ENCODE measurements around the gene JPH4. TPM values are rescaled to one million over a fixed set of nuclear protein-coding genes. Genes with fewer than 3 reads are reported as not detected.
"Not testable (repeated sequence)": the region's sequence is repeated elsewhere in the genome, so short reads cannot be mapped to it uniquely, and the experiment has no call there.

The JPH4 gene
- total RNA-seq, 5 donors from 2014 or later (not counting 1 experiment from before 2014, with no cell fraction given) = 0.10 to 0.13 TPM; not detected in 3

GRCh38 chr14:23609411-23610089 is 31.0 kb upstream of the JPH4 start:
- peaks cover 35 to 42% (median 37%) of the 10 kb centered on the region in 3 donors for H3K4me1 Mint-ChIP-seq
- H3K36me3 ChIP-seq (ENCODE audit: control insufficient read depth in 2 of 2, extremely low read depth in 1 of 2, insufficient read depth in 1 of 2, low read length in 1 of 2); H3K36me3 Mint-ChIP-seq; H3K27me3 Mint-ChIP-seq; H3K9me3 Mint-ChIP-seq; H3K27me3 ChIP-seq (replicated peaks in 1 of 2; ENCODE audit: control insufficient read depth in 2 of 2, extremely low read depth in 1 of 2, insufficient read depth in 2 of 2, low read length in 1 of 2); H3K9me3 ChIP-seq; ATAC-seq (replicated peaks in 1 of 4); H3K4me3 ChIP-seq (ENCODE audit: control insufficient read depth in 1 of 2, extremely low read depth in 1 of 2, low read length in 1 of 2); DNase-seq: not testable (repeated sequence)
- WGBS (ENCODE audit: insufficient coverage) = 94% methylated on average over 2 of the region's 7 CpGs
- ChIA-PET POLR2A (interaction anchor here in 1 of 2 donors (0.6 kb wide), 1 partner anchor 23 kb away, joined by 3 read pairs; no protein-coding TSS in a partner anchor), CTCF (interaction anchor here (0.7 to 3.1 kb wide), 2 partner anchors 22 to 312 kb away, joined by 4 to 16 read pairs; no protein-coding TSS in a partner anchor)
- peak overlapping the region; percentile 99 to 100 for H3K27ac Mint-ChIP-seq
- Histone ChIP-seq H3K4me1 (ENCODE audit: control insufficient read depth in 1 of 2, extremely low read depth in 1 of 2, insufficient read depth in 2 of 2, low read length in 2 of 2) (peaks cover 13 to 25% of the 10 kb centered on the region in 2 experiments), H3K27ac (ENCODE audit: low read length) (peak overlapping the region; percentile 78)
- H3K4me3 Mint-ChIP-seq = peak overlapping the region in 1 of 3 donors; percentile 68

- H3K36me3 Mint-ChIP-seq = no peaks in the 10 kb centered on the region
- H3K4me3 ChIP-seq (ENCODE audit: control insufficient read depth in 1 of 2, extremely low read depth in 1 of 2, low read length in 1 of 2) = no peak overlapping the region
- ATAC-seq (replicated peaks in 1 of 4) (no peak), DNase-seq (no peak)
- H3K4me1 Mint-ChIP-seq = peaks cover 35 to 42% (median 37%) of the 10 kb centered on the region in 3 donors
- no peaks in the 10 kb centered on the region for H3K27me3 ChIP-seq (replicated peaks in 1 of 2; ENCODE audit: control insufficient read depth in 2 of 2, extremely low read depth in 1 of 2, insufficient read depth in 2 of 2, low read length in 1 of 2)
- CTCF ChIA-PET = interaction anchor here in 1 of 2 donors (0.7 kb wide), 1 partner anchor 313 kb away, joined by 4 read pairs; no protein-coding TSS in a partner anchor
- 100% methylated on average over 2 of the region's 3 CpGs for WGBS (ENCODE audit: insufficient coverage)
- peaks cover 0 to 5% (median 0%) of the 10 kb centered on the region in 3 donors for H3K9me3 Mint-ChIP-seq
- H3K9me3 ChIP-seq = no peaks in the 10 kb centered on the region
- H3K36me3 ChIP-seq (ENCODE audit: control insufficient read depth in 2 of 2, extremely low read depth in 1 of 2, insufficient read depth in 1 of 2, low read length in 1 of 2) = no peaks in the 10 kb centered on the region
- H3K4me1 ChIP-seq (ENCODE audit: control insufficient read depth in 1 of 2, extremely low read depth in 1 of 2, insufficient read depth in 2 of 2, low read length in 2 of 2) = peaks cover 13 to 25% of the 10 kb centered on the region in 2 experiments
- peak overlapping the region; percentile 99 to 100 for H3K27ac Mint-ChIP-seq
- POLR2A ChIA-PET = no interaction called here
- H3K27ac ChIP-seq (ENCODE audit: low read length) = no peak overlapping the region
- peak overlapping the region in 1 of 3 donors; percentile 68 for H3K4me3 Mint-ChIP-seq
- no peaks in the 10 kb centered on the region for H3K27me3 Mint-ChIP-seq
Measured at GRCh38 chr14:23609001-23609400, 30.4 kb upstream of the JPH4 start.

GRCh38 chr14:23608454-23608853 is 29.9 kb upstream of the JPH4 start:
- DNase-seq = no peak
- peaks cover 0 to 5% (median 0%) of the 10 kb centered on the region in 3 donors for H3K9me3 Mint-ChIP-seq
- H3K36me3 ChIP-seq (ENCODE audit: control insufficient read depth in 2 of 2, extremely low read depth in 1 of 2, insufficient read depth in 1 of 2, low read length in 1 of 2) = no peaks in the 10 kb centered on the region
- no peaks in the 10 kb centered on the region for H3K36me3 Mint-ChIP-seq
- H3K4me3 ChIP-seq (ENCODE audit: control insufficient read depth in 1 of 2, extremely low read depth in 1 of 2, low read length in 1 of 2) = no peak overlapping the region
- H3K27me3 Mint-ChIP-seq = no peaks in the 10 kb centered on the region
- no peak overlapping the region for H3K4me3 Mint-ChIP-seq
- no CpG with 5 or more reads among the region's 1 CpG for WGBS (ENCODE audit: insufficient coverage)
- H3K27ac Mint-ChIP-seq = peak overlapping the region in 1 of 2 donors; percentile 99
- no peak overlapping the region for H3K27ac ChIP-seq (ENCODE audit: low read length)
- no peak for ATAC-seq (replicated peaks in 1 of 4)
- ChIA-PET POLR2A (no interaction called here), CTCF (interaction anchor here in 1 of 2 donors (0.7 kb wide), 1 partner anchor 313 kb away, joined by 4 read pairs; no protein-coding TSS in a partner anchor)
- peaks cover 0 to 3% of the 10 kb centered on the region in 2 experiments for H3K27me3 ChIP-seq (replicated peaks in 1 of 2; ENCODE audit: control insufficient read depth in 2 of 2, extremely low read depth in 1 of 2, insufficient read depth in 2 of 2, low read length in 1 of 2)
- peaks cover 13 to 25% of the 10 kb centered on the region in 2 experiments for H3K4me1 ChIP-seq (ENCODE audit: control insufficient read depth in 1 of 2, extremely low read depth in 1 of 2, insufficient read depth in 2 of 2, low read length in 2 of 2)
- H3K9me3 ChIP-seq = no peaks in the 10 kb centered on the region
- peaks cover 35 to 42% (median 37%) of the 10 kb centered on the region in 3 donors for H3K4me1 Mint-ChIP-seq

- H3K4me3 Mint-ChIP-seq = no peak overlapping the region
- H3K9me3 ChIP-seq = no peaks in the 10 kb centered on the region
- ChIA-PET POLR2A (no interaction called here), CTCF (no interaction called here)
- DNase-seq (no peak), ATAC-seq (replicated peaks in 1 of 4) (no peak)
- H3K9me3 Mint-ChIP-seq = peaks cover 0 to 5% (median 0%) of the 10 kb centered on the region in 3 donors
- WGBS (ENCODE audit: insufficient coverage) = 64% methylated on average over 6 of the region's 6 CpGs
- H3K36me3 ChIP-seq (ENCODE audit: control insufficient read depth in 2 of 2, extremely low read depth in 1 of 2, insufficient read depth in 1 of 2, low read length in 1 of 2) = no peaks in the 10 kb centered on the region
- peaks cover 9 to 19% of the 10 kb centered on the region in 2 experiments for H3K4me1 ChIP-seq (ENCODE audit: control insufficient read depth in 1 of 2, extremely low read depth in 1 of 2, insufficient read depth in 2 of 2, low read length in 2 of 2)
- H3K4me3 ChIP-seq (ENCODE audit: control insufficient read depth in 1 of 2, extremely low read depth in 1 of 2, low read length in 1 of 2) = no peak overlapping the region
- no peak overlapping the region for H3K27ac ChIP-seq (ENCODE audit: low read length)
- peaks cover 25 to 27% (median 27%) of the 10 kb centered on the region in 3 donors for H3K4me1 Mint-ChIP-seq
- no peak overlapping the region for H3K27ac Mint-ChIP-seq
- peaks cover 0 to 10% of the 10 kb centered on the region in 2 experiments for H3K27me3 ChIP-seq (replicated peaks in 1 of 2; ENCODE audit: control insufficient read depth in 2 of 2, extremely low read depth in 1 of 2, insufficient read depth in 2 of 2, low read length in 1 of 2)
- no peaks in the 10 kb centered on the region for H3K36me3 Mint-ChIP-seq
- H3K27me3 Mint-ChIP-seq = no peaks in the 10 kb centered on the region
Measured at GRCh38 chr14:23605931-23606585, 27.5 kb upstream of the JPH4 start.

GRCh38 chr14:23604675-23605170 is 26.1 kb upstream of the JPH4 start:
- Histone ChIP-seq H3K27me3 (replicated peaks in 1 of 2; ENCODE audit: control insufficient read depth in 2 of 2, extremely low read depth in 1 of 2, insufficient read depth in 2 of 2, low read length in 1 of 2) (peaks cover 0 to 10% of the 10 kb centered on the region in 2 experiments), H3K9me3 (no peaks in the 10 kb centered on the region), H3K4me1 (ENCODE audit: control insufficient read depth in 1 of 2, extremely low read depth in 1 of 2, insufficient read depth in 2 of 2, low read length in 2 of 2) (peaks cover 0 to 6% of the 10 kb centered on the region in 2 experiments), H3K27ac (ENCODE audit: low read length) (no peak overlapping the region), H3K4me3 (ENCODE audit: control insufficient read depth in 1 of 2, extremely low read depth in 1 of 2, low read length in 1 of 2) (no peak overlapping the region), H3K36me3 (ENCODE audit: control insufficient read depth in 2 of 2, extremely low read depth in 1 of 2, insufficient read depth in 1 of 2, low read length in 1 of 2) (no peaks in the 10 kb centered on the region)
- H3K36me3 Mint-ChIP-seq = no peaks in the 10 kb centered on the region
- CTCF ChIA-PET = no interaction called here
- POLR2A ChIA-PET = no interaction called here
- no peak overlapping the region for H3K4me3 Mint-ChIP-seq
- H3K4me1 Mint-ChIP-seq = peaks cover 11 to 14% (median 14%) of the 10 kb centered on the region in 3 donors
- peaks cover 0 to 5% (median 0%) of the 10 kb centered on the region in 3 donors for H3K9me3 Mint-ChIP-seq
- no peak overlapping the region for H3K27ac Mint-ChIP-seq
- DNase-seq (no peak), ATAC-seq (replicated peaks in 1 of 4) (no peak)
- 90% methylated on average over 3 of the region's 3 CpGs for WGBS (ENCODE audit: insufficient coverage)
- H3K27me3 Mint-ChIP-seq = no peaks in the 10 kb centered on the region

- Histone ChIP-seq H3K36me3 (ENCODE audit: control insufficient read depth in 2 of 2, extremely low read depth in 1 of 2, insufficient read depth in 1 of 2, low read length in 1 of 2) (no peaks in the 10 kb centered on the region), H3K27ac (ENCODE audit: low read length) (no peak overlapping the region), H3K4me1 (ENCODE audit: control insufficient read depth in 1 of 2, extremely low read depth in 1 of 2, insufficient read depth in 2 of 2, low read length in 2 of 2) (peaks cover 0 to under 1% of the 10 kb centered on the region in 2 experiments), H3K4me3 (ENCODE audit: control insufficient read depth in 1 of 2, extremely low read depth in 1 of 2, low read length in 1 of 2) (no peak overlapping the region), H3K9me3 (no peaks in the 10 kb centered on the region), H3K27me3 (replicated peaks in 1 of 2; ENCODE audit: control insufficient read depth in 2 of 2, extremely low read depth in 1 of 2, insufficient read depth in 2 of 2, low read length in 1 of 2) (peaks cover 0 to 10% of the 10 kb centered on the region in 2 experiments)
- Mint-ChIP-seq H3K4me3 (no peak overlapping the region), H3K4me1 (peaks cover 6 to 8% (median 8%) of the 10 kb centered on the region in 3 donors), H3K9me3 (peaks cover 0 to 4% (median 4%) of the 10 kb centered on the region in 3 donors), H3K27ac (no peak overlapping the region), H3K27me3 (no peaks in the 10 kb centered on the region), H3K36me3 (no peaks in the 10 kb centered on the region)
- ATAC-seq (replicated peaks in 1 of 4) (no peak), DNase-seq (no peak)
- ChIA-PET CTCF (no interaction called here), POLR2A (no interaction called here)
- WGBS (ENCODE audit: insufficient coverage) = 100% methylated on average over 1 of the region's 2 CpGs
Measured at GRCh38 chr14:23604148-23604547, 25.6 kb upstream of the JPH4 start.
